ENCODE results near the gene PGAP2. TPM values are rescaled to one million over a fixed set of nuclear protein-coding genes. Genes with fewer than 3 reads are reported as not detected.

Gene PGAP2
- total and polyA plus RNA-seq, 9 donors: 7.7 to 17.6 (median 13.1) TPM

DNA sequence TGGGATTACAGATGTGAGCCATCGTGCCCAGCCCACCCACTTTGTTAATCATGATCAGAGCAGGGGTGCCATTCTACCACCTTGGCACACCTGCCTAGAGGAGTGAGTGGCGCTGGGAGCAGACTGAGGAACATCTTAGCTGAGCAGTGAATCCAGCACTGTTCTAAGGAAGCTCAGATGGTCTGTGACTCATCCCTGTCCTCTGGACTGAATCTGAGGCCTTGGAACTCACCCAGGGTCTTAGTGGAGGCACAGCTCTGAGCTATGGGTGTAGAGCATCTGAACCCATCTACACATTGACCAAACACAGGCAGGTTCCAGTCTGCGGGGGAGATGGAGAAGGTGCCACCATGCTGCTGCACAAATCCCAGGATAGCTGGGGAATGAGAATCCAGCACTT, 14.9 kb downstream of the PGAP2 start:
- intact Hi-C loops (cut with DNase I): no loop called here
- H3K4me3 ChIP-seq: no peak overlapping the region
- WGBS, 3 donors: 85 to 88% (median 88%) methylated on average over 3 of the region's 3 CpGs
- no peak overlapping the region for H3K27ac ChIP-seq
- H3K27me3 ChIP-seq: no peaks in the 10 kb centered on the region
- no peak for DNase-seq
- no peaks in the 10 kb centered on the region for H3K4me1 ChIP-seq (ENCODE audit: insufficient read depth)
- no peaks in the 10 kb centered on the region for H3K9me3 ChIP-seq
- no peaks in the 10 kb centered on the region for H3K36me3 ChIP-seq
- TF ChIP-seq POLR2A (IDR thresholded peaks at IDR 0.05) (no peak), CTCF (IDR thresholded peaks at IDR 0.05) (no peak), EP300 (IDR thresholded peaks at IDR 0.05) (no peak)

DNA sequence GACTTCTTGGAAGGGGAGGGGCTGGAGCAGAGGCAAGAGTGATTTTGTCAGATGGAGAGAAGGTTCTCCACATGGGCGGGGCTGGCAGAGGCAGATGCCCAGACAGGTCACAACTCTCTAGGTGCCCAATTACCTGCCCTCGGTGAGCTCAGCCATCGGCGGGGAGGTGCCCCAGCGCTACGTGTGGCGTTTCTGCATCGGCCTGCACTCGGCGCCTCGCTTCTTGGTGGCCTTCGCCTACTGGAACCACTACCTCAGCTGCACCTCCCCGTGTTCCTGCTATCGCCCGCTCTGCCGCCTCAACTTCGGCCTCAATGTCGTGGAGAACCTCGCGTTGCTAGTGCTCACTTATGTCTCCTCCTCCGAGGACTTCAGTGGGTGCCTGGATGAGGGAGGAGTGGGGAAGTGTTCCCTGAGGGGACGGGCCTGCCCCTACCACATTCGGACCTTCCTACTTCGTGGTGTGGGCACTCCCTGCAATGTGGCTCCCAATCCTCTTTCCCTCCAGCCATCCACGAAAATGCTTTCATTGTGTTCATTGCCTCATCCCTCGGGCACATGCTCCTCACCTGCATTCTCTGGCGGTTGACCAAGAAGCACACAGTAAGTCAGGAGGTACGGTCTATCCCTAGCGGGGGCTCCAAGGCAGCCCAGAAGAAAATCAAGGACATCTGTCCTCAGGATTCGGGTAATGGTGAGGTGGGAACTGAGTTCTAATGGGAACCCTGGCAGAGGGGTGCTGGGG, 15.6 kb downstream of the PGAP2 start:
- H3K4me3 ChIP-seq: no peak overlapping the region
- H3K9me3 ChIP-seq: no peaks in the 10 kb centered on the region
- WGBS, 3 donors: 93 to 94% (median 93%) methylated on average over 30 of the region's 30 CpGs
- no peak overlapping the region for H3K27ac ChIP-seq
- no peak for TF ChIP-seq EP300 (IDR thresholded peaks at IDR 0.05)
- no peak for TF ChIP-seq POLR2A (IDR thresholded peaks at IDR 0.05)
- no peak for TF ChIP-seq CTCF (IDR thresholded peaks at IDR 0.05)
- no peak for DNase-seq
- no peaks in the 10 kb centered on the region for H3K27me3 ChIP-seq
- H3K36me3 ChIP-seq: no peaks in the 10 kb centered on the region
- intact Hi-C loops (cut with DNase I): no loop called here
- no peaks in the 10 kb centered on the region for H3K4me1 ChIP-seq (ENCODE audit: insufficient read depth)

GRCh38 chr11:3824714-3825472, 16.5 kb downstream of the PGAP2 start:
- 78 to 83% (median 79%) methylated on average over 18 of the region's 18 CpGs for WGBS, 3 donors
- Histone ChIP-seq H3K9me3 (no peaks in the 10 kb centered on the region), H3K36me3 (no peaks in the 10 kb centered on the region), H3K27me3 (no peaks in the 10 kb centered on the region), H3K4me1 (ENCODE audit: insufficient read depth) (no peaks in the 10 kb centered on the region), H3K27ac (no peak overlapping the region), H3K4me3 (no peak overlapping the region)
- TF ChIP-seq CTCF (IDR thresholded peaks at IDR 0.05) (no peak), POLR2A (IDR thresholded peaks at IDR 0.05) (no peak), EP300 (IDR thresholded peaks at IDR 0.05) (no peak)
- peak in 1 of 5 donors; percentile 48 for DNase-seq
- intact Hi-C loops (cut with DNase I): no loop called here

DNA sequence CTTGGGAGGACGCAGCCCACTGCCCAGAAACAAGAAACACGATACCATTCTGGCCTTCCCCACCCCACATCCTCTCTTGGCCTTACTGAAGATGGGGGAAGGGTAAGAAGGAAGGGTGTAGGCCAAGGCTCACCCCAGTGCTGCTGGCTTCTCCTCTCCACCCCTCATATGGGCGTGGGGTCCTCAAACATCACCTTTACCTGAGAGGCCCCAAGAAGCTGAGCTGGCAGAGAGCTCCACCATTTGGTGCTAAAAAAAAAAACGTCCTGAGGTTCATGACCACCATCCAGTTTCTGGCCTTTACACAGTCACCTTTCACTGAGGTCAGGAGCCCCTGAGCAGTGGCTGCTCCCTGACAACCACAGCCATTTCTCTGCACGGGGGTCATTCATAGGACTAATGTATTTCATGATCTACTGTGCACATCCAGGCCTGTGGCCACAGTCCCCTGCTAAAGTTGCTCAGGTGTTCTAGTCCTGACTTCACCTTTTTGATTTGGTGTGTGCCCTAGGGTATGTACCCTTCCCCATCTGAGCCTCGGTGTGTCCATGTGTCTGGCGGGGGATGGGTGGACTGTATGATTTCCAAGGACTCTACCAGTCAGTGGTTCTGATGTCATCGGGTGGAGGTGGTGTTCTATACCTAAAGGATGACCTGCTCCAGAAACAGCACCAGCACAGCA, 17.3 kb downstream of the PGAP2 start:
- H3K36me3 ChIP-seq: no peaks in the 10 kb centered on the region
- WGBS, 3 donors: 71 to 86% (median 79%) methylated on average over 8 of the region's 8 CpGs

More for the DNA sequence above, 17.3 kb downstream of the PGAP2 start:
- no peaks in the 10 kb centered on the region for H3K4me1 ChIP-seq (ENCODE audit: insufficient read depth)
- H3K4me3 ChIP-seq: no peak overlapping the region
- no peak overlapping the region for H3K27ac ChIP-seq
- intact Hi-C loops (cut with DNase I): no loop called here
- no peaks in the 10 kb centered on the region for H3K27me3 ChIP-seq
- TF ChIP-seq POLR2A (IDR thresholded peaks at IDR 0.05) (no peak), EP300 (IDR thresholded peaks at IDR 0.05) (no peak), CTCF (IDR thresholded peaks at IDR 0.05) (no peak)
- DNase-seq: no peak
- no peaks in the 10 kb centered on the region for H3K9me3 ChIP-seq

All from ovary (tissue), 9 donors.